Renal cortical epithelial cell (primary cell): ENCODE measurements around the gene PPP3CA. TPM values are rescaled to one million over a fixed set of nuclear protein-coding genes. Genes with fewer than 3 reads are reported as not detected.
A peak's percentile ranks its signal among the peaks of the same experiment; 100 is the strongest.
"Not testable (repeated sequence)": the region's sequence is repeated elsewhere in the genome, so short reads cannot be mapped to it uniquely, and the experiment has no call there.

ENCODE experiments used
- DNase-seq: peaks from one replicate; pipeline ENCODE4 v3.0.0-alpha.2; 2011; ENCODE audit warnings: low read depth
- total RNA-seq: library from RNA; depleted of rRNA; stranded (reverse); fragments of >200 nt; gene quantifications from 2 replicates; pipeline ENCODE4 v1.2.3, GENCODE V29; 2014

Gene PPP3CA
- total RNA-seq, 1 donor from 2014 or later: 44.5 TPM

DNA sequence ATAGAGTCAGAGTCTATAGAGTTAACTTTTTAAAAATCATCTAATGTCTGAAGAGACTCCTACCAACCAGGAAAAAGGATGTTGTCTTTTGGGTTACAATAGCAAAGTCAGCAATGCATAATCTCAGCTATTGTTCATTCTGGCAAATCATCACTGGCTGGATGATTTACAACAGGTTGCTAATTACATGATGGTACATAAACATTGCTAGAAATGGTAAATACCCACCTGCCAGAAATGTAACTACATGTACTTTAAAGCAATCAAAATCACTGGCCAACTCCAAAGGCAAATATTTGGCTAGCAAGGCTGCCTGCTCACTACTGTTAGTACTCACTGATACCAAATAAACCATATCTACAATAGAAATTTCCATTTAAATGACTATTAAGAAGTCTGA, 91.1 kb downstream of the PPP3CA start:
- no peak for DNase-seq

DNA sequence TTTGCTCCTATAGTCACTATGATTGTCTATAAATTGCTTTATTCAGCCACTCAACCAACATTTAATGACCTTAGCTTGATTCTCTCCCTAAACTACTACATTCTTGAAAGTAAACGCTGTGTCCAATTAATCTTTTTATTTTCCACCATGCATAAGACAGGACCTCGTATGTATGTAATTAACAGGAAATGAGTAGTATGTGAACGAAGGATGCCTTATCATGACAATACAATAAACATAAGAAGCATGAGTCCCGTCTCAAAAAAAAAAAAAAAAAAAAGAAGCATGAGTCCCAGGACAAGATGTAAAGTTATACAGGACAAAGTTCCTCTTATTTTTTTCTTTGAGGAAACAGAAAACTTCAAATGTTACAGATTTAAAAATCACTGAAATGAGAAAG, 92.5 kb downstream of the PPP3CA start:
- DNase-seq: no peak

DNA sequence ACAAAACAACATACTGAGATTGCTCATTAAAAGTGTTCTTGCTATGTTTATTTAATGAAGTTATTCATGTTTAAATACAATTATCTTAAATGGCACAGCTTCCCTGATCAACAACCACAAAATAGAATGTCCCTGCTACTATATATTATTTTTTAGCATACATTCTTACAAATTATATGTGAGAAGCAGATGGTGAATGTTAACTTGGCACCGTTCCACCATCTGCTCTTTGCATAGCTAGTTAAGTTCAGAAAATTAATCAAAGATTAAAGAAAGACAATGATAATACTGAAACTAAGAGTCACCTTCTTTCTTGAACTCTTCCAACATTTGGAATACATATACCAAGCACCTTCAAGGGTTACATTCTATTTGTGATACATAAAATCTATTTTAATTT, 94.2 kb downstream of the PPP3CA start:
- DNase-seq: no peak

DNA sequence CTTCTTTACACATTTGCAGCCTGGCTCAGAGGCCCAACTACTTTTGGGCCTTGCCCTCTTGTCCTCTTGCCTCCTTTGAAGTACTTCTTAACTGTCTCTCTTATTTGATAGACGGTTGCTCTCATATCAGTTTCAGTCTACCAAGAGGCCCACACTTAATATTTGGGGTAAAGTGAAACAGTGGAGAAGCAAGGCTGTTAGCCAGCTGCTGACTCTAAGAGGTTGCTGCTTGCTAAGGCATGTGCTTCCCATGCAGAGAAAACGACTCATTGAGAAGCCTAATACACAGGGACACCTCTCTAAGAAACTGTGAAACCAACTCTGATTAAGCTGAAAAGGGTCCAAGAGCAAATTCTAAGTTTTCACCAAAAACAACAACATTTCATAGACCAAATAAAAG, 94.6 kb downstream of the PPP3CA start:
- peak; percentile 29 for DNase-seq

DNA sequence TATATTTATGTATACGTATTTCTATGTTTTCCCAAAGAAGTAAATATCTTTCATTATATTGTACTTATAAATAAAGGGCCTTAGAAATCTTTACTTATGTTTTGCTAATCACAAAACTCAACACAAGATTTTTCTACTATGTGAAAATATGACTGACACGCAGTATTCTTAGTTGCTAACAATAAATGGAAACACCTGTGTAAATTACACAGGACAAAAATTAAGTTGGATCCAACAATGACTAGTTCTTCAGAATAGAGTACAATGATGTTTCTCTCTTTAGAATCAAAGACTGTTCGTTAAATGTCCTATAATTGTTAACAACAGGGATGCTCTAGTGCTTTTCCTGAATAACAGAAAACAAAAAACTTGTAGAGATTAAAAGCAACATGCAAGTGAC, 96.1 kb downstream of the PPP3CA start:
- no peak for DNase-seq

DNA sequence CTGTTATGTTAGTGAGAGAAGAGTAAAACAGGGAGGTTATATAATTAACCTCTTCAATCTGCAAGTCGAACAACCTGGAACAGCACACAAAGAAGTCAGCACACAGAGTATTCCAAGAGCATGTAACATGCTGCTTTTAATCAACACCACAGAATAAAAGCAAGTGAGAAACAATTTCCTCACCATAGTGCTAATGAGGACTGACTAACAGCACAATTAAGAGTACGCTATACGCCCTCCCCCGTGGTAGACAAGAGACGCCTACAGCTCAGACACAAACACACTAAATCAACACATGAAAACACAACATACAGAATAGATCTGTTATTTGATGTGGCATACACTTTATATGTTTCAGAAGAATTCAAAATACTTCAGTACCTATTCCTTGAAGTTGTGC, 103.0 kb downstream of the PPP3CA start:
- no peak for DNase-seq

DNA sequence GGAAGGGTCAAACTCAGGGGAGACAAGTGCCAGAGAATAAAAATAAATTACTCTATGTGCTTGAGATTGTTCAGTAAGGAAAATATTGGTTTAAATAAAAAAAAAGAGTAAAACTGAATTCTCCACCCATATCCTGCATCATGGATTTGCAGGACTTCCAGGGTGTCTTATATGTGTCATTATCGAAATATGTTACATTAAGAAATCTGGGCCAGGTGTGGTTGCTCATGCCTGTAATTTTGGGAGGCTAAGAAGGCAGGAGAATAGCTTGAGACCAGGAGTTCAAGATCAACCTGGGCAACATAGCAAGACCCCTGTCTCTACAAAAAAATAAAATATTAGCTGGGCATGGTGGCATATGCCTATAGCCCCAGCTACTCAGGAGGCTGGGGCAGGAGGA, 104.9 kb downstream of the PPP3CA start:
- DNase-seq: no peak

DNA sequence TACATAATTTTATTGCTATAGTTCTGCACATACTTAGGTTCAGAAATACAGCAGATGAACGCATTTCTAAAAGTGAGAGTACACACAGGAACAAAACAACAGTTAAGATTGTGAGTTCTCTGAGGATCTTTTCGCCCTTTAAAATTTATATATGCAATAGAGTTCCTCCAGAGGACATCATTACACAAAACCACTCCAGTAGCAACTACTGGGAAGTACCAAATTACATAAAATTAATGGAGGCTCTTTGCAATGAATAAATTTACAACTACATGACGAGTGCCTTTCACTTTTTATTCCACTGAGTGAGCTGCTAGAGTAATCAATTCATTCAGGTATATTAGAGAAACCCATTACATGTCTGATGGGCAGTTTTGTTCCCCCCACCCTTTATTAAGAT, 107.2 kb downstream of the PPP3CA start:
- no peak for DNase-seq

DNA sequence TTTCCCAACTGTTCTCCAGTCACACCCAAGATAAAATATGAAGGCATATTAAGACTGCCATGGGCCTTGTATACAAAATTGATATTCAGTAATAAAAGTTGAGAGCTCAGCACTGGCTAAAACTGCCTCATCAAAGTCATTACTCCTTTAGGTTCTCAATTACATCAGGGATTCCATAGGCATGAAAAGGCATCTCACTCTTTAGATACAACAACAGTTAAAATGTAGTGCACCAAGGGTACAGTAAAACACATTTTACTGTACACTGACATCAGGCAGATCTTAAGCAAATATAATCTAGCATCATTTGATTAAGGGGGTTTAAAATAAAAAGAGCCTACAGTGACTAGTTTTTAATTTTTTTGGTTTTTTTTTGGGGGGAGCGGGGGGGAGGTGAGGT, 107.7 kb downstream of the PPP3CA start:
- DNase-seq: no peak

DNA sequence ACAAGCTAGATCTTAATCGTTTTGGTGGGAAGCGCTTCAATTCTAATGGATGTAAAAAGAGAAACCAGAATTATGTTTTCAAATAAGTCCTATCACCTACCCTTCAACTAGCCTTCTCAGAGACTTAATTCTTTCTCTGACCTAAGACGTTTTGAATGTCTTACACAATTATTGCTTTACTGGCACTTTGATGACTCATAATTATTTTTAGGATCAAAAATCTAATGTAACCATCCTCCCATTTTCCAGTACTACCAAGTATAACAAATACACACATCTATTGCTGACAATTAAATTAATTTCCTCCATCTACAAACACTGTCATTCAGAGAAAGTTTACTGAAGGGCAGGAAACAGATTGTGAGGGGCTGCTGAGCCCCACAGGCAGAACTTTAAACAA, 108.6 kb downstream of the PPP3CA start:
- peak; percentile 55 for DNase-seq

DNA sequence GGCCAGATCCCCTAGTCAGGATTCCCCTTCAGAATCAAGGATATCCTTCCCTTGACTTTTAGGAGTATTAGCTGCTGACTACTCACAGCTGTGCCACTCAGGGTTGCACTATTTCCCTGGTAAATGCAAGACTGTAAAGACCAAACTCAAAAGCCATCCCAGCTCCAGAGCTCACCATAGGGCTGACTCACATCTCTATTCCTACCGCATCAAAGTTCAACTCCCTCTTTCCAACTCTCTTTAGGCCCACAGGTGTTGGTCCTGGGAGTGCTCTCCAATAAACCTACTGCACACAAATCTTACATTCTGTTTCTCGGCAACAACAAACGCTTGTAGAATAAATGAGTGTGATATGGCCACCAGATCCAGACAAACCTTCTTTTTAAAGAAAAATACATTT, 109.6 kb downstream of the PPP3CA start:
- no peak for DNase-seq

DNA sequence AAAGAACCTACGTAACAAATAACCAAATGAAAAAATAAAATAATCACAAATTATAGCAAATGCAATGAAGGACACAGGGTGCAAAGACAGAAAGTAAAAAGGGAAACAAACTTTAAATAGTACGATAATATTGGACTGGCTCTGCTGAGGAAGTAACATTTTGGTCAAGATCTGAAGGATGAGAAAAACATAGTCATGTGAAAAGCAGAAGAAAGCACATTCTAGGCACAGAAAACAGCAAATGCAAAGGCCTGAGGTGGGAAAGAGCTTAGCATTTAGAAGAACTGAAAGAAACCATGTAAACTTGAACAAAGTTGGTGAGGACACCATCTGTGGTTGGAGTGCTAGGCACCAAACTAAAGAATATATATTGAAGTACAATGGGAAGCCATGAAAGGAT, 111.2 kb downstream of the PPP3CA start:
- no peak for DNase-seq

DNA sequence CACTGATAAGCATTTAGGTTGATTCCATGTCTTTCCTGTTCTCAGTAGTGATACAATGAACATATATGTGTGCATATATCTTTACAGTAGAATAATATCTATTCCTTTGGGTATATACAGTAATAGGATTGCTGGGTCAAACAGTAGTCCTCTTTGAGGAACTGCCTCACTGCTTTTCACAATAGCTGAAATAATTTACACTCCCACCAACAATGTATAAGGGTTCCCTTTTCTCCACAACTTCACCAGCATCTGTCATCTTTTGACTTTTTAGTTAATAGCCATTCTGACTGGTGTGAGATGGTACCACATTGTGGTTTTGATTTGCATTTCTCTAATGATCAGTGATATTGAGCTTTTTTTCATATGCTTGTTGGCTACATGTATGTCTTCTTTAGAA, 113.2 kb downstream of the PPP3CA start:
- DNase-seq: not testable (repeated sequence)

DNA sequence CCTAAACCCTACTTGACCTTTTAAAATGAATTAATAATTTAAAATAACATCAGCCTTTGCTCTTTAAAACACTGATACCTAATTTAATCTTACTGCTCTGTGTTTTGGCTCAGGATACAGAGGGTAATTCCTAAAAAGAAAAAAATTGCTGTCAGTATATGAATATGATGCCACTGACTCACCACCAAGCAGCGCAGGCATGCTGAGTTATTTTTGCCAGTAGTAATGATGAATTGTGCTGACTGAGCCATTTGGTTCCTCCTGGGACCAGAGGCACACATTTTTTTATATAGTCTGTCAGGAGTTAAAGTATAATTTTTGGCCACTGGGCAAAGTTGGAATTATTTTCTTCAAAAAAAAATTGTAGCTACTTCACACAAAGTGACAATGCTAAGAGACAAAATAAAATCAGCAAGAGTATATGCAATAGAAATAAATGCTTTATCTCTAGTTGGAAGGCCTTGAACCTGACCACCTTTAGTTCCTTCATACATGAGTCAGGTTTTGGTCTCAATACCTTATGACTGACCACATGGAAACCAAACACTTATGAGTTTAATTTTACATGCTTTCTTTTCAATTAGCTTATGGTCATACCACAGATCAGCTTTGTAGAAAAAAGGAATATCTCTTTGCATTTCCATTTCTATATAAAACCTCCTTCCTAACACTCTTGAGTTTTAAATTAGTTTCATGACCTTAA, 115.1 kb downstream of the PPP3CA start:
- DNase-seq: peak; percentile 39

DNA sequence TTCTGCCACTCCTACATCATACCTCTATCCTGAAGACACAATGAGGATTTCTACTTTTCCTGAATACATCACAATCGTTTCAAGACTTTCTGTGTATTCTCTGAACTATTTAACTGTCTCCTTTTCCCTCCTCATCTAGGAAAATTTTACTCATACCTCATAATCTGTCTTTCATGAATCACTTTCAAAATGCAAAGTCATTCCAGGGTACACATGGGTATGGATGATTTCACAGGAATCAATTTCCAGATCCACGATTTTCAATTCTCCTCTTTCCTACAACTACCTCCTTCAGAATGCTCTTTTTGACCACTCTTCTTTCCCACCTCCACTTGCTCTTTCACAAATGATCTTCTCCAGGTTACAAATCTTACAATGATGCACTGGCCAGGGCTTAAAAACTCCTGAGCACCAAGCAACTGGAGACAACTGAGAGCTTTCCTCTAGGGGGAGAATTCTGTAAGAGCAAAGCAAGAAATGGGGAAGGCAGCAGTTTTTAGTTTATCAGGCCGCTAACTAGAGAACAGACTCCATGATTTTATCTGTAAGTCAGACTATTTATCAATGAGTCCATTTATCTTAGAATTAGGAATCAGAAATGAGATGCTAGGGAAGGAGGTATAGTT, 116.4 kb downstream of the PPP3CA start:
- no peak for DNase-seq

DNA sequence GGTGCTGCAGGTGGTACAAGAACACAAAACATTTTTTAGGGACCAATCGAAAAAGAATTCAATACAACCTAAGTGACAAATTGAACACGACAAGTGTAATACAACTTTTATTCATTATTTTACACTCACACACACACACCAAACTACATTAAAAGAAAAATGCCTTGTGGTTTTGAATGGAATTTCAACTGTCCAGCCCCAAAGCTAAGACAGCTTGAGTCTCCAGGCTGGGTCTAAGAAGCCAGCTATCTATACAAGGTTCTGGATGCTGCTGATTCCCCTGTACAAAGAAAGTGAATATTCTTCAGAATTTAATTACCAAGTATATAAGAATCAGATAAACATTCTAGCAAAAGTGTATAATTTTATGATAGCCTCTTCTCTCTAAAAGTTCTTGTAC, 118.2 kb downstream of the PPP3CA start:
- DNase-seq: peak; percentile 30

DNA sequence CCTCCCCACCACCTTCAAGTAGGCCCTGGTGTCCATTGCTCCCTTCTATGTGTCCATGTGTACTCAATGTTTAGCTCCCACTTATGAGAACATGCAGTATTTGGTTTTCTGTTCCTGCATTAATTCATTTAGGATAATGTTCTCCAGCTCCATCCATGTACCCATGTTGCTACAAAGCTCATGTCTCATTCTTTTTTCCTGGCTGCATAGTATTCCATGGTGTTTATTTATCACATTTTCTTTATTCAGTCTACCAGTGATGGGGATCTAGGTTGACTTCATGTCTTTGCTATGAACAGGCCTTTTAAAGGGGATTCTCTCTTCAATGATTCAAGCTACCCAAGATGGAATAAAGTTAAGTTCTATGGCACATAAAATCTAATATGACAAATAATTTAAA, 119.6 kb downstream of the PPP3CA start:
- DNase-seq: no peak

DNA sequence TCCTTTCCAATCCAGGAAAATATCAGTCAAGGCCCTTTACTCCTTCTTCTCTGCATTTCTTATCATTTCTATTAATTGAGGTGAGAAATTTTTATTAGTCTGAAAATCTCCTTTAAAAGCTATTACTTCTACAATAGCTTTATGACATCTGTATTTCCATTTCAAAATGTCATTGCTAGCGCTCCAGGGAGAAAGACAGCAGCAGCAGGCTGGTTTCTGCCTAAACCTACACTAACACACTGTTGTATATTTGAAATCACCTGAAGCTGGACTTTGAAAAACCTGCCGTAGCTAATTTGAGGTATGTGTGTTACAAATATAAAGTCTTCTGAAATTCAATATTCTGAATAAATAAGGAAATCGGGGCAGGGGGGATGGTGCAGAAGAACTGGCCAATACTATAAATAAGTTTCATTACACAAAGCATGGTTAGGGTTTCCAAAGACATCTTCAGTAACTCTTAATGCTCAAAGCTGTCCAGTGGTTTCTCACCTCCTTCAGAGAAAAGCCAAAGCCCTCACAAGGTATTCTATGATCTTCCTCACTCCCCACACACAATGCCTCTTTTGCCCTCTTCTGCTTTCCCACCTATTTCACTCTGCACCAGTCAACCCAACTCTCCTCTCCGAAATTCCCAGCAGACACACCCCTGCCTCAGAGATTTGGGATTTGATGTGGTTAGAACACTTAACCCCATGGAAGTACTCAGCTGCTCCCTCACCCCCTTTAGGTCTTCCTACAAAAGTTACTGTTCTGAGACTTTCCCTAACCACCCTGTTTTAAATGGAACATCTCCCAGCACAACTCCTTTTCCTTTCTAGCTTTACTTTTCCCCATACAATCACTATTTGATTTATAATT, 122.7 kb downstream of the PPP3CA start:
- no peak for DNase-seq

DNA sequence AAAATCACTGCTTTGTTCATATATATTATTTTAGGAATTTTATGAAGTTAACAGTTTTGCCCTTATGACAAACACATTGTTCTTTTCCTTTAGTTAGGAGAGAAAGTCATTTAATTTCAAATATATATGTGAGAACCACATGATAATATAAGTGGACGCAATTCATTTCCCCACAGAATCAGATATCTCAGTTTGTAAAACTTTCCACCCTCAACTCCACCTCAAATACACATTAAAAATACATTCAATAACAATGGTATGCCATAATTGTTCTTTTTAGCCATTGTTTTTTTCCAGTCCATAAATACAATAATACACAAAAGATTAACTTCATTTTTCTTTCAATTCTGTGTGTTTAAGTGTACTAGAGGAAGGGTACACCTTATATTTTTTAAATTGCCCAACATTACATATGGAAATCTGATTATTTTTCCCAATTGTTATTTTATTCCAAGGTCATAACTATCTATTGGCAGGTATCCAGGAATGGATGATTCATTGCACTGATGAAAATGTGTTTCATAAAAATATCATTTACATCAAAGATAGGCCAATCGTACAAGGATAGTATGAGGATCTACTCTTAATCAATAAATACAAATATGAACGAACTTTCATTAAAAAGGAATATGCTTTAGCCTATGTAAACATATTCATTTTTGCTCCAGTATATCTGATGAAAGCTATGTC, 125.0 kb downstream of the PPP3CA start:
- no peak for DNase-seq

DNA sequence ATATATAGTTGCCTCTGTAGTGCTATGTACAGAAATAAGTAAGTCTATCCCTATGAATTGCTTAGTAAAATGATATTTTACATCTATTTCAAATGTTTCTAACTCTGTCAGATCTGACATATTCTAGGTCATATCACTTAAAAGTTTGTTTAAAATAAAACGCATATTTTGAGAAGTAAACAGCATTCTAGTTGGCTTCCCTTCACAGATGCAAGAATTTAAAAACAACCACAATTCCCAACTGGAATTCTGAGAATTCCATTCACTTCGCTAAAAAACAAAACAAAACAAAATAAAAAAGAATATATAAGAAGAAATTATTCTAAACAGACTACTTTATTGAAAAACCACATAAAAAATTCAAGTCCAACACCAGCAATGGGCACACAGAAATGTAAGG, 126.0 kb downstream of the PPP3CA start:
- no peak for DNase-seq

DNA sequence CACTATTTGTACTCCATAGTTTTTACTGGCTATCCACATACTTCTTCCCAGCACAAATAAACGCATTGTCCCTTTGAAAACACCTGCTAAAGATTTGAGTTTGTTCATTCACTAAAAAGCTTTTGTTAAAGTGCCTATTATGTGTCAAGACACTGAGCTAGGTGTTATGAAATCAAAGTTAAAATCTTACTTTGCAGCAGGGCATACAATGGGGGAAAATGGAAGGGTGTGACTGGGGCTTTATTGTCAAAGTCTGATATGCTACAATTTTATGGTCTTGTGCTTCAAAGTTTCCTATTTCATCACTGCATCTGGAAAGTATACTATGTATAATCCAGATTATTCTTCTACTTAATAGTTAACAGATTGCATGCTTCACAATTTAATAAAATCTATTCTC, 128.4 kb downstream of the PPP3CA start:
- no peak for DNase-seq

DNA sequence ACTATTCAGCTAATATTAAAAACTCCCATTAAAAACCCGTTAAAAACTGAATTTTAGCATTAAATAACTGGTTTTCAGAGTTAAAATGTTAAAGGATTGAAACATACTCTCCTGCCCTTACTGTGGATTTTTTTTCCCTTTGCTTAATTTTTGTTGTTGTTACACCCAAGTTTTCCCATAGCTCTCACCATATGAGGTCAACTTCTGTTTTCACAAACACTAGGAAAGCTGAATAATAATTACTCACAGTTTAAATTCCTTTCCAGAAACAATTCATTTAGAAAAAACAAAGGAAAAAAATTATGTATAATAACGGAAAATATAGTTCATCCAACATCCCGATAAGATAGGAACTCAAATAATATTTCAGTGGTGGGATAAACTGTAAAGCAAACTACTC, 129.0 kb downstream of the PPP3CA start:
- DNase-seq: no peak
